Panc1 (cell line): ENCODE results near the gene GALNT18. TPM values are rescaled to one million over a fixed set of nuclear protein-coding genes. Genes with fewer than 3 reads are reported as not detected.

Experiments
- ATAC-seq: fragments of 200-7000 bp; cut with Tn5 transposase; 2 replicates; pipeline ENCODE4 v1.9.1; 2020; ENCODE audit warnings: mild to moderate bottlenecking, moderate library complexity
- BruUV-seq: library from RNA; stranded (reverse); fragments of 400-500 nt; replicated peaks from 2 replicates; lab custom pipeline; 2021; lab: Mats Ljungman, UMichigan
- CTCF ChIA-PET: fragments of 300-600 bp; sonication (Branson Sonifier 250); formaldehyde crosslinking; loops from one replicate; lab custom pipeline; 2022; ENCODE audit warnings: antibody characterized with exemption; lab: Charles Lee
- POLR2A ChIA-PET: fragments of 300-600 bp; sonication (Branson Sonifier 250); formaldehyde crosslinking; loops from one replicate; lab custom pipeline; 2022; ENCODE audit warnings: antibody characterized with exemption; lab: Charles Lee
- DNase-seq: peaks from one replicate; pipeline ENCODE4 v3.0.0-alpha.2; 2010; ENCODE audit warnings: low read depth, low spot score
- H3K27ac ChIP-seq: 2 replicates; pipeline ENCODE4 v1.5.1; 2011; ENCODE audit warnings: mild to moderate bottlenecking, low read length, inconsistent platforms
- H3K27me3 ChIP-seq: fragments of 200-500 bp; sonication (Bioruptor generic); 2 replicates; pipeline ENCODE4 v1.6.0; 2014; ENCODE audit warnings: low read length, inconsistent platforms; ENCODE audit not compliant: control insufficient read depth, insufficient read depth
- H3K36me3 ChIP-seq: fragments of 200-500 bp; sonication (Bioruptor generic); 2 replicates; pipeline ENCODE4 v1.5.1; 2014; ENCODE audit warnings: inconsistent platforms, mild to moderate bottlenecking, low read length, moderate library complexity; ENCODE audit not compliant: control insufficient read depth, insufficient read depth
- H3K4me1 ChIP-seq: 2 replicates; pipeline ENCODE4 v1.5.1; 2011; ENCODE audit warnings: inconsistent platforms, mild to moderate bottlenecking, low read length, moderate library complexity; ENCODE audit not compliant: control insufficient read depth, insufficient read depth
- H3K4me3 ChIP-seq, 2 experiments: 2 replicates each; pipeline ENCODE4 v1.5.1; 2011 to 2012; ENCODE audit warnings: low read depth in 2 of 2, low read length in 2 of 2, mild to moderate bottlenecking in 2 of 2, inconsistent platforms in 1 of 2, moderate library complexity in 1 of 2
- H3K9me3 ChIP-seq: fragments of 200-500 bp; sonication (Bioruptor generic); 2 replicates; pipeline ENCODE4 v1.5.1; 2014; ENCODE audit warnings: low read depth, mild to moderate bottlenecking, inconsistent platforms, low read length, moderate library complexity; ENCODE audit not compliant: control insufficient read depth, insufficient read depth
- POLR2AphosphoS5 ChIP-seq: IDR thresholded peaks from 2 replicates; pipeline ENCODE4 v1.6.1; 2012; ENCODE audit warnings: mild to moderate bottlenecking, low read depth, low read length, moderate library complexity
- REST ChIP-seq, 2 experiments: IDR thresholded peaks; 2 replicates each; pipeline ENCODE4 v1.6.1; 2011 to 2012; ENCODE audit warnings: low read depth in 2 of 2, control low read depth in 1 of 2, low read length in 1 of 2, mild to moderate bottlenecking in 1 of 2, moderate library complexity in 1 of 2; ENCODE audit not compliant: insufficient read depth in 1 of 2
- TCF7L2 ChIP-seq: IDR thresholded peaks from 2 replicates; pipeline ENCODE4 v1.6.1; 2011; ENCODE audit warnings: mild to moderate bottlenecking, low read depth, low read length, inconsistent platforms
- in situ Hi-C: cut with HindIII; loops from 2 replicates; pipeline ENCODE4 v1.10.0; 2016; ENCODE audit warnings: low sequenced_read_pairs, low pct_unique_long_range_greater_than_20kb
- intact Hi-C: fragments of 100-400 bp; cut with micrococcal nuclease; formaldehyde crosslinking; loops from one replicate; pipeline ENCODE4 v1.10.0; 2022; ENCODE audit not compliant: unreplicated experiment
- total RNA-seq: library from RNA; stranded (reverse); gene quantifications from one replicate; pipeline ENCODE4 v1.2.1, GENCODE V29; 2021; ENCODE audit not compliant: unreplicated experiment
- TF ChIP-seq, protein P1 (sequence below): fragments of 450-650 bp; IDR thresholded peaks from 2 replicates; pipeline ENCODE4 v1.5.1; 2017; ENCODE audit warnings: mild to moderate bottlenecking

The GALNT18 gene
- total RNA-seq, 1 experiment from 2014 or later, result 8.6 TPM

DNA sequence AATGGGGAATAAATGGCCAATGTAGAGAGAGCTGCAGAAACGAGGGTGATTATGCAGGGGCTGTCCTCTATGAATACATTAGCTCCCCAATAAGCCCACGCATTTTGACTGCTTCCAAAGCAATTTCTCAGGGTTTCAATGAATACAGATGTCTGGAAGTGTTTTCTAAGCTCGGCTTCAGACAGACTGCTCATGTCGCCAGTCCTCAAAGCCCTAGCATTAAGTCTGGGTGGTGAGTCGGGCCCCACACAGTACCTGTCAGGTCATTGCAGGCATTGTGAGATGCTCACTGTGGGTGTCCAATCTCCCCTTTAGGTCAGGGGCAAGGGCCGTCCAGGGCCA, 250.9 kb downstream of the GALNT18 start:
- no peak for TF ChIP-seq POLR2AphosphoS5
- Histone ChIP-seq H3K27ac (no peak overlapping the region), H3K27me3 (no peaks in the 10 kb centered on the region), H3K9me3 (no peaks in the 10 kb centered on the region), H3K36me3 (no peaks in the 10 kb centered on the region), H3K4me1 (no peaks in the 10 kb centered on the region), H3K4me3 (no peak overlapping the region)
- BruUV-seq, result no TSS peak
- intact Hi-C loops (no loop called here), in situ Hi-C loops (no loop called here)
- POLR2A ChIA-PET, result no interaction called here
- CTCF ChIA-PET, result no interaction called here
- ATAC-seq (no peak), DNase-seq (no peak)

DNA sequence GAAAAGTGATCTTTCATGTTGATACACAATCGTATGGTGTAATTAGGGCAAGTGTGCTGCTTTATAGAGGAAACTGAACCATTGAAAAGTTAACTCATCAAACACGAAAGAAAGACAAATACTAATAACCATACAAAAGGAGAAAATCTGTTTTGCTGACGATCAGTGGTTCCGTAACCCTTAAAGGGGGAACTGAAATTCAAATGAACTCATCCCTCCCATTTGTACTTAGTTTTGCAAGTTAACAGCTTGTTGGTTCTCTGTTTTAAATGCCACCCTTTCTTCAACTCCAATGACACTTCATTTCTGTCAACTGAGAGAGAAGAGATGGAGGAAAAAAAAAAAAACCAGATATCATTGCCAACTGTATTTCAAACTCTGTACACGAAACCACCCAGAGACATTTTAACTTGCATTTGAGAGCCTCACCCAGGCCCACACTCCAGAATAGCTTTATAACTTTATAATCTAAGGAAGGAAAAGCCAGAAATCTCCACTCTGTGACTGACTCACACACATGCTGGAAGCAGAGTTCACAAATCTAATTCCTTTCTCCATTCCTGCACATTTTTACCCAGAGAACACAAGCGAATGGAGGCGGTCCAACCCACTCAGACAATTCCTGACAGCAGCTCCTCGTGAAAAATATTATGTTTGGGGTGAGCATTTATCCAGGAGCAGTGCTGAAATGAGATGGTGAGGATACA, 251.4 kb downstream of the GALNT18 start:
- Histone ChIP-seq H3K9me3 (no peaks in the 10 kb centered on the region), H3K36me3 (no peaks in the 10 kb centered on the region), H3K4me3 (no peak overlapping the region), H3K27ac (no peak overlapping the region), H3K4me1 (no peaks in the 10 kb centered on the region), H3K27me3 (no peaks in the 10 kb centered on the region)
- POLR2A ChIA-PET, result interaction anchor here (0.5 kb wide), 1 partner anchor 261 kb away, joined by 4 read pairs; no protein-coding TSS in a partner anchor
- no TSS peak for BruUV-seq
- ATAC-seq, result no peak
- in situ Hi-C loops, result no loop called here
- TF ChIP-seq POLR2AphosphoS5, result no peak
- TF ChIP-seq, protein P1, sequence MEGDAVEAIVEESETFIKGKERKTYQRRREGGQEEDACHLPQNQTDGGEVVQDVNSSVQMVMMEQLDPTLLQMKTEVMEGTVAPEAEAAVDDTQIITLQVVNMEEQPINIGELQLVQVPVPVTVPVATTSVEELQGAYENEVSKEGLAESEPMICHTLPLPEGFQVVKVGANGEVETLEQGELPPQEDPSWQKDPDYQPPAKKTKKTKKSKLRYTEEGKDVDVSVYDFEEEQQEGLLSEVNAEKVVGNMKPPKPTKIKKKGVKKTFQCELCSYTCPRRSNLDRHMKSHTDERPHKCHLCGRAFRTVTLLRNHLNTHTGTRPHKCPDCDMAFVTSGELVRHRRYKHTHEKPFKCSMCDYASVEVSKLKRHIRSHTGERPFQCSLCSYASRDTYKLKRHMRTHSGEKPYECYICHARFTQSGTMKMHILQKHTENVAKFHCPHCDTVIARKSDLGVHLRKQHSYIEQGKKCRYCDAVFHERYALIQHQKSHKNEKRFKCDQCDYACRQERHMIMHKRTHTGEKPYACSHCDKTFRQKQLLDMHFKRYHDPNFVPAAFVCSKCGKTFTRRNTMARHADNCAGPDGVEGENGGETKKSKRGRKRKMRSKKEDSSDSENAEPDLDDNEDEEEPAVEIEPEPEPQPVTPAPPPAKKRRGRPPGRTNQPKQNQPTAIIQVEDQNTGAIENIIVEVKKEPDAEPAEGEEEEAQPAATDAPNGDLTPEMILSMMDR, result no peak
- TF ChIP-seq REST (IDR thresholded peaks at IDR 0.05; ENCODE audit: insufficient read depth in 1 of 2, low read depth in 2 of 2, low read length in 1 of 2), result no peak
- TF ChIP-seq TCF7L2, result no peak
- CTCF ChIA-PET, result no interaction called here
- intact Hi-C loops, result no loop called here
- DNase-seq, result no peak

GRCh38 chr11:11366793-11367192, 255.0 kb downstream of the GALNT18 start:
- POLR2A ChIA-PET, result no interaction called here
- Histone ChIP-seq H3K36me3 (no peaks in the 10 kb centered on the region), H3K4me1 (no peaks in the 10 kb centered on the region), H3K27me3 (no peaks in the 10 kb centered on the region), H3K9me3 (no peaks in the 10 kb centered on the region), H3K4me3 (no peak overlapping the region), H3K27ac (no peak overlapping the region)
- intact Hi-C loops (no loop called here), in situ Hi-C loops (no loop called here)
- CTCF ChIA-PET, result no interaction called here
- ATAC-seq (no peak), DNase-seq (no peak)
- BruUV-seq, result no TSS peak
- TF ChIP-seq REST (IDR thresholded peaks at IDR 0.05; ENCODE audit: insufficient read depth in 1 of 2, low read depth in 2 of 2, low read length in 1 of 2) (peak; percentile 74 to 87; a peak in 3 of 4 replicates), TCF7L2 (no peak)
